Smooth muscle cell (in vitro differentiated cells): ENCODE measurements around the gene GDPGP1. TPM values are rescaled to one million over a fixed set of nuclear protein-coding genes. Genes with fewer than 3 reads are reported as not detected.

Source experiments
- DNase-seq: peaks from one replicate; lab custom pipeline; 2025; ENCODE audit not compliant: unreplicated experiment; lab: John Stamatoyannopoulos, UW
- H2AFZ ChIP-seq: fragments of 200-600 bp; sonication (generic); 2 replicates; pipeline ENCODE4 v1.6.0; 2016; ENCODE audit warnings: antibody characterized with exemption, low read depth, mild to moderate bottlenecking
- H3F3A ChIP-seq: fragments of 200-600 bp; sonication (generic); 2 replicates; pipeline ENCODE4 v1.6.0; 2017; ENCODE audit warnings: antibody characterized with exemption, low read depth
- H3K27ac ChIP-seq: fragments of 200-600 bp; sonication (generic); 2 replicates; pipeline ENCODE4 v1.5.1; 2016; ENCODE audit warnings: low read depth, mild to moderate bottlenecking
- H3K27me3 ChIP-seq: fragments of 200-600 bp; sonication (generic); 2 replicates; pipeline ENCODE4 v1.6.1; 2016; ENCODE audit warnings: low read depth, mild to moderate bottlenecking
- H3K36me3 ChIP-seq: fragments of 200-600 bp; sonication (generic); 2 replicates; pipeline ENCODE4 v1.5.1; 2016; ENCODE audit warnings: low read depth
- H3K4me1 ChIP-seq: fragments of 200-600 bp; sonication (generic); 2 replicates; pipeline ENCODE4 v1.5.1; 2016; ENCODE audit warnings: low read depth
- H3K4me2 ChIP-seq: fragments of 200-600 bp; sonication (generic); 2 replicates; pipeline ENCODE4 v1.6.0; 2016; ENCODE audit warnings: mild to moderate bottlenecking
- H3K4me3 ChIP-seq: fragments of 200-600 bp; sonication (generic); 2 replicates; pipeline ENCODE4 v1.5.1; 2016; ENCODE audit warnings: mild to moderate bottlenecking
- H3K79me2 ChIP-seq: fragments of 200-600 bp; sonication (generic); 2 replicates; pipeline ENCODE4 v1.6.0; 2016; ENCODE audit warnings: low read depth, mild to moderate bottlenecking
- H3K9ac ChIP-seq: fragments of 200-600 bp; sonication (generic); 2 replicates; pipeline ENCODE4 v1.6.0; 2016; ENCODE audit warnings: low read depth
- H3K9me3 ChIP-seq: fragments of 200-600 bp; sonication (generic); replicated peaks from 2 replicates; pipeline ENCODE4 v1.5.1; 2016; ENCODE audit warnings: low read depth
- H4K20me1 ChIP-seq: fragments of 200-600 bp; sonication (generic); 2 replicates; pipeline ENCODE4 v1.6.0; 2016; ENCODE audit warnings: low read depth
- CTCF ChIP-seq: fragments of 200-600 bp; sonication (generic); IDR thresholded peaks from 2 replicates; pipeline ENCODE4 v1.5.1; 2017; ENCODE audit warnings: borderline replicate concordance, mild to moderate bottlenecking, antibody characterized with exemption; ENCODE audit not compliant: insufficient read depth, poor library complexity, severe bottlenecking
- WGBS: methylation state at CpG from one replicate; pipeline ENCODE4 v1.1.7; 2016; ENCODE audit warnings: low lambda C conversion rate; 5-methylcytosine and 5-hydroxymethylcytosine counted together
- polyA plus RNA-seq: library from polyadenylated mRNA; unstranded; fragments of >200 nt; fragmentation: Nextera tagmentation; extraction: Ambion mirVana; gene quantifications from 2 replicates; pipeline ENCODE4 v1.2.1, GENCODE V29; 2016
- total RNA-seq: library from RNA; depleted of rRNA; stranded (reverse); fragments of >200 nt; gene quantifications from 2 replicates; pipeline ENCODE4 v1.2.3, GENCODE V29; 2014

The GDPGP1 gene
- total and polyA plus RNA-seq, 2 experiments from 2014 or later: 0.09 to 0.21 TPM

- no peak overlapping the region for H2AFZ ChIP-seq
- H3K4me3 ChIP-seq: no peak overlapping the region
- no peak overlapping the region for H3K4me2 ChIP-seq
- no peaks in the 10 kb centered on the region for H3K4me1 ChIP-seq
- no peak for TF ChIP-seq CTCF
- H3K9me3 ChIP-seq: no peaks in the 10 kb centered on the region
- H4K20me1 ChIP-seq: peaks cover under 1% of the 10 kb centered on the region
- DNase-seq: no peak
- WGBS: 89% methylated on average over 5 of the region's 5 CpGs
- H3K79me2 ChIP-seq: peaks cover 10% of the 10 kb centered on the region
- H3K27me3 ChIP-seq: no peaks in the 10 kb centered on the region
- no peak overlapping the region for H3K27ac ChIP-seq
- H3K36me3 ChIP-seq: no peaks in the 10 kb centered on the region
- H3K9ac ChIP-seq: no peak overlapping the region
- no peaks in the 10 kb centered on the region for H3F3A ChIP-seq
These were observed 27.8 kb downstream of the GDPGP1 start for GRCh38 chr15:90261811-90262210.

GRCh38 chr15:90262426-90262825, 28.4 kb downstream of the GDPGP1 start:
- Histone ChIP-seq H3K4me3 (no peak overlapping the region), H3F3A (no peaks in the 10 kb centered on the region), H3K27me3 (no peaks in the 10 kb centered on the region), H3K4me1 (no peaks in the 10 kb centered on the region), H3K9ac (no peak overlapping the region), H3K4me2 (no peak overlapping the region), H3K79me2 (peaks cover 16% of the 10 kb centered on the region), H3K36me3 (no peaks in the 10 kb centered on the region), H4K20me1 (peaks cover 5% of the 10 kb centered on the region), H3K27ac (no peak overlapping the region), H2AFZ (no peak overlapping the region), H3K9me3 (no peaks in the 10 kb centered on the region)
- no peak for TF ChIP-seq CTCF
- 71% methylated on average over 5 of the region's 5 CpGs for WGBS
- DNase-seq: no peak

- Histone ChIP-seq H3F3A (no peaks in the 10 kb centered on the region), H3K4me3 (peak overlapping the region; percentile 73), H3K36me3 (no peaks in the 10 kb centered on the region), H2AFZ (no peak overlapping the region), H3K4me1 (peaks cover 7% of the 10 kb centered on the region), H3K27ac (peak overlapping the region; percentile 78), H3K27me3 (no peaks in the 10 kb centered on the region), H4K20me1 (peaks cover 20% of the 10 kb centered on the region), H3K79me2 (peaks cover 22% of the 10 kb centered on the region), H3K4me2 (peak overlapping the region; percentile 91), H3K9ac (no peak overlapping the region), H3K9me3 (no peaks in the 10 kb centered on the region)
- TF ChIP-seq CTCF: no peak
- DNase-seq: no peak
- 84% methylated on average over 4 of the region's 4 CpGs for WGBS
These were observed 30.7 kb downstream of the GDPGP1 start for GRCh38 chr15:90264671-90265070.

- TF ChIP-seq CTCF: no peak
- DNase-seq: peak; percentile 47
These were observed 31.5 kb downstream of the GDPGP1 start, which contains the start of gene NGRN for GRCh38 chr15:90265271-90266060. Gene NGRN (plus strand): TSS chr15:90265672. CDS start chr15:90265713, 41 bp downstream.

More at GRCh38 chr15:90265271-90266060, 31.5 kb downstream of the GDPGP1 start, which contains the start of gene NGRN:
- H3K9ac ChIP-seq: peak within 1 kb of the TSS; percentile 69
- no peaks in the 10 kb centered on the region for H3F3A ChIP-seq
- H3K4me2 ChIP-seq: peak within 1 kb of the TSS; percentile 91
- H3K4me3 ChIP-seq: peak within 1 kb of the TSS; percentile 73
- peaks cover 22% of the 10 kb centered on the region for H3K79me2 ChIP-seq
- H3K4me1 ChIP-seq: peaks cover 7% of the 10 kb centered on the region
- H4K20me1 ChIP-seq: peaks cover 27% of the 10 kb centered on the region
- 34% methylated on average over 59 of the region's 59 CpGs for WGBS
- H3K36me3 ChIP-seq: no peaks in the 10 kb centered on the region
- no peaks in the 10 kb centered on the region for H3K9me3 ChIP-seq
- peak within 1 kb of the TSS; percentile 81 for H2AFZ ChIP-seq
- H3K27me3 ChIP-seq: no peaks in the 10 kb centered on the region
- H3K27ac ChIP-seq: peak within 1 kb of the TSS; percentile 78
